ENCODE results near the gene CARS1.

CARS1 gene

DNA sequence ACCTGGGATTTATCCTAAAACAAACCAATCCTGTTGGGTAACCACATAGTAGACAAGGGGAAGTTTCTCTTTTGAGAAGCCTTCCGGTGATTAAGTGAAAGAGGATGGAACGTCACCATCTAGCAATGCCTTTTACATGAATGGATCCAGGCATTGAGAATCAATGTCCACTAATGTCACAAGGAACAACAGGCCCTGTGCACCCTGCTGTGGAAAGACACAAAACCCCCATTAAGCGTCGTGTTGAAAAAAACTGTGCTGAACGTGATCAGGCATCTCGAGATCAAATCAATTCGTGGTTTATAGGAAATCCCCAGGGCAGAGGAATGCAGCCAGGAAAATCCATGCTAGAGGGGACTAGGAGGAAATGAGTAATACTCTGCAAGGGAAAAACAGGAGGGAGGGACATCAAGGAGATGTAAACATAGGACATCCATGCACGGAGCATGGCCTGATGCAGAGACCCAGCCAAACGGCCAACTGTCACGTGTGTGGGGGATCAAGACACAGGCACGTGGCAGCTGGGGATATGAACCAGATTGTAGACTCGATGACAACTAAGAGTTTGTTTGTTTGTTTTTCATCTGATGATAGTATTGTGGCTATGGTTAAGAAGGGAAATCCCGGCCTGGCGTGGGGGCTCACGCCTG is 38.6 kb upstream of the CARS1 start:
- peaks cover 0 to 3% of the 10 kb centered on the region in 2 experiments for H3K4me1 ChIP-seq (ENCODE audit: control insufficient read depth in 1 of 2, insufficient read depth in 1 of 2, low read depth in 1 of 2, low read length in 1 of 2)
- H3K4me3 ChIP-seq (ENCODE audit: low read depth in 1 of 2, low read length in 1 of 2): no peak overlapping the region
- H3K9me3 ChIP-seq: no peaks in the 10 kb centered on the region
- no peaks in the 10 kb centered on the region for H3K27me3 ChIP-seq
- H3K27ac ChIP-seq: no peak overlapping the region
- TF ChIP-seq, protein P1, sequence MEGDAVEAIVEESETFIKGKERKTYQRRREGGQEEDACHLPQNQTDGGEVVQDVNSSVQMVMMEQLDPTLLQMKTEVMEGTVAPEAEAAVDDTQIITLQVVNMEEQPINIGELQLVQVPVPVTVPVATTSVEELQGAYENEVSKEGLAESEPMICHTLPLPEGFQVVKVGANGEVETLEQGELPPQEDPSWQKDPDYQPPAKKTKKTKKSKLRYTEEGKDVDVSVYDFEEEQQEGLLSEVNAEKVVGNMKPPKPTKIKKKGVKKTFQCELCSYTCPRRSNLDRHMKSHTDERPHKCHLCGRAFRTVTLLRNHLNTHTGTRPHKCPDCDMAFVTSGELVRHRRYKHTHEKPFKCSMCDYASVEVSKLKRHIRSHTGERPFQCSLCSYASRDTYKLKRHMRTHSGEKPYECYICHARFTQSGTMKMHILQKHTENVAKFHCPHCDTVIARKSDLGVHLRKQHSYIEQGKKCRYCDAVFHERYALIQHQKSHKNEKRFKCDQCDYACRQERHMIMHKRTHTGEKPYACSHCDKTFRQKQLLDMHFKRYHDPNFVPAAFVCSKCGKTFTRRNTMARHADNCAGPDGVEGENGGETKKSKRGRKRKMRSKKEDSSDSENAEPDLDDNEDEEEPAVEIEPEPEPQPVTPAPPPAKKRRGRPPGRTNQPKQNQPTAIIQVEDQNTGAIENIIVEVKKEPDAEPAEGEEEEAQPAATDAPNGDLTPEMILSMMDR (IDR thresholded peaks at IDR 0.05): no peak
- H3K36me3 ChIP-seq: peaks cover 42% of the 10 kb centered on the region

DNA sequence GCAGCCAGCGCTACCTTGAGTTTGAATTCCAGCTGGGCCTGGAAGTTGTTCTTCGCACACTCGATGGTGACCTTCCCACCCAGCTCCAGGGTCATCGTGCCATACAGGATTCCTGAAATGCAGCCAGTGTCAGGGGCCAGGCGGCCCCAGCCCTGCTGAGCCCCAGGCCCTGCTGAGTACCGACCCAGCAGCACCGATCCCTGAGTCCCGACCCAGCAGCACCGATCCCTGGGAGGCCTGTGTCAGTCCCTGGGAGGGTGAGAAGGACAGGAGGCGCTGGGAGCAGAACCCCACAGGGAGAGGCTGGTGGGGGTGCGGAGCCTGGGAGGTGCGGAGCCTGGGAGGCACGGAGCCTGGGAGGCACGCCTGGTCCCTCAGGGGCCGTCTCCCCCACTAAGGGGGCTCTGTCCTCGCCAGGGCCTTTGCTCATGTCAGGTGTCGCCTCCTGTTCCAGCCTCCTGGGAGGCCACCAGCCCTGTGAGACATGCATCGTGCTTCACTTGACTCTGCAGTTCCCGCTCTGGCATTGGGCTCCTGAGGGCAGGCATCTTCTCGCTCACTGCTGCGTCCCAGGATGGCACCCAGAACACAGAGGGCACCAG is 37.1 kb upstream of the CARS1 start:
- H3K4me1 ChIP-seq (ENCODE audit: control insufficient read depth in 1 of 2, insufficient read depth in 1 of 2, low read depth in 1 of 2, low read length in 1 of 2): peaks cover 0 to 3% of the 10 kb centered on the region in 2 experiments
- TF ChIP-seq, protein P1 (IDR thresholded peaks at IDR 0.05): no peak
- H3K27me3 ChIP-seq: no peaks in the 10 kb centered on the region
- no peak overlapping the region for H3K4me3 ChIP-seq (ENCODE audit: low read depth in 1 of 2, low read length in 1 of 2)
- H3K9me3 ChIP-seq: no peaks in the 10 kb centered on the region
- H3K27ac ChIP-seq: no peak overlapping the region
- H3K36me3 ChIP-seq: peaks cover 46% of the 10 kb centered on the region

DNA sequence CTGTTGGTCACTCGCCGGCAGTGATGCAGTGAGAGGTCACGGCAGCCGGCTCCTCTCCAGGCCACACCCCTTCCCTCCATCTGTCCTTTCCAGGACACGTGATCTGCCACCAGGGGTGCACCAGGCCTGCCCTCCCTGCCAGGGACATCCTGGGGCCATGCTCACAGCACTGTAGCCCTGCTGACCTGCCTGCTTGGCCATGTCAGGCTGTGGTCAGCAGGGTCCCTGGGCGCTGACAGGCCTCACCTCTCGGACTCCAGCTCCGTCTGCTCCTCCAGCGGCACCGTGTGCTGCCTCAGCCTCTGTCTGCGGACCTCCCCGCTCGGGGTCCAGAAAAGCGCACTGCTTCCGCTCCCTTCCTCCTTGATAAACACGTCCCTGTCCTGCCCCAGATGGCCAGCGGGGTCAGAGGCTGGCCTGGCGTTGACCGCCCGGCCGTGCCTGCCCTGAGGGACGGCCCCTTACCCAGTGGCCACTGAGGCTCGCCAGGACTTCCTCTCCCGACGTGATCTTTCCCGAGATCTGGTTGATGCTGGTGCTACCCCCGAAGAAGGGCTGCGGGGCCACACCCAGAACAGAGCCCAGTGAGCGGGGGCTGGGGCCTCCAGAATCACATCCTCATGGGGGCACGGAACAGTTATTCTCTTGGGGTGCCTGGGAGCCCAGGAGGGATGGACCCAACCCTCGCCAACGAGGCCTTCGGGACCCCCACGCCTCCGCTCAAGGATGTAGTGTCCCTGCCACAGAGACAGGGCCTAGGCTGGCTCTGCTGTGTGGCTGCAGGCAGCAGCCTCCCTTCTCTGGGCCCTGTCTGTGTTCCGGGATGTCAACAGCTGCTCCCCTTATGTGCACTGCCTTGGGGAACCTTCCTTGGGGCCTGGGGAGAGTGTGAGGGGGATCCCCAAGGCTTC is 36.3 kb upstream of the CARS1 start:
- no peaks in the 10 kb centered on the region for H3K27me3 ChIP-seq
- H3K27ac ChIP-seq: no peak overlapping the region
- TF ChIP-seq, protein P1 (IDR thresholded peaks at IDR 0.05): no peak
- H3K4me1 ChIP-seq (ENCODE audit: control insufficient read depth in 1 of 2, insufficient read depth in 1 of 2, low read depth in 1 of 2, low read length in 1 of 2): peaks cover 0 to 3% of the 10 kb centered on the region in 2 experiments
- H3K9me3 ChIP-seq: no peaks in the 10 kb centered on the region
- no peak overlapping the region for H3K4me3 ChIP-seq (ENCODE audit: low read depth in 1 of 2, low read length in 1 of 2)
- peaks cover 44% of the 10 kb centered on the region for H3K36me3 ChIP-seq

DNA sequence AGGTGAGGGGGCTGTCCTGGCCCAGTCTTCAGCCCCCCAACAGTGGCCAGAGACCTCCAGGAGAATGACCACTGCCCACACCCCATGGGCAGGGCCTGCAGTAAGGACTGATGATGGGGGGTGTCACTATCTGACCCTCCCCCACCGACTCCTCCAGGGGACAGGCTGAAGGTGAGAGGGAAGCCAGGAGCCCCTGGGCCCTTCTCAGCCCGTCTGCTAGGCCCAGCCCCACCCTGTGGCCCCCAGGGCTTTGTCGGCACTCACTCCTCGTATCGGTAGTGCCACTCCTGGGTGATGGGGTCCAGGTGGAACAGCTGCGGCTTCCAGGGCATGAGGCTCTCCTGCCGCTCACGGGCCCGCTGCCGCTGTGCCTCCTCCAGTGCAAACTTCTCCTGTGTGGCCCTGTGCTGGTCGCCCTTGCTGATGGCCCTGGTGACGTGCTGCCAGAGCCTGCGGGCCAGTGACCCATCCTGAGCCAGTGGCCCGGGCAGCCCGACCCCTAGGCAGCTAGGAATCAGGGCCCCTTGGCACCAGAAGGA is 35.4 kb upstream of the CARS1 start:
- H3K27ac ChIP-seq: no peak overlapping the region
- no peak overlapping the region for H3K4me3 ChIP-seq (ENCODE audit: low read depth in 1 of 2, low read length in 1 of 2)
- H3K9me3 ChIP-seq: no peaks in the 10 kb centered on the region
- H3K36me3 ChIP-seq: peaks cover 53% of the 10 kb centered on the region
- TF ChIP-seq, protein P1 (IDR thresholded peaks at IDR 0.05): no peak
- no peaks in the 10 kb centered on the region for H3K27me3 ChIP-seq
- H3K4me1 ChIP-seq (ENCODE audit: control insufficient read depth in 1 of 2, insufficient read depth in 1 of 2, low read depth in 1 of 2, low read length in 1 of 2): peaks cover 0 to 3% of the 10 kb centered on the region in 2 experiments

DNA sequence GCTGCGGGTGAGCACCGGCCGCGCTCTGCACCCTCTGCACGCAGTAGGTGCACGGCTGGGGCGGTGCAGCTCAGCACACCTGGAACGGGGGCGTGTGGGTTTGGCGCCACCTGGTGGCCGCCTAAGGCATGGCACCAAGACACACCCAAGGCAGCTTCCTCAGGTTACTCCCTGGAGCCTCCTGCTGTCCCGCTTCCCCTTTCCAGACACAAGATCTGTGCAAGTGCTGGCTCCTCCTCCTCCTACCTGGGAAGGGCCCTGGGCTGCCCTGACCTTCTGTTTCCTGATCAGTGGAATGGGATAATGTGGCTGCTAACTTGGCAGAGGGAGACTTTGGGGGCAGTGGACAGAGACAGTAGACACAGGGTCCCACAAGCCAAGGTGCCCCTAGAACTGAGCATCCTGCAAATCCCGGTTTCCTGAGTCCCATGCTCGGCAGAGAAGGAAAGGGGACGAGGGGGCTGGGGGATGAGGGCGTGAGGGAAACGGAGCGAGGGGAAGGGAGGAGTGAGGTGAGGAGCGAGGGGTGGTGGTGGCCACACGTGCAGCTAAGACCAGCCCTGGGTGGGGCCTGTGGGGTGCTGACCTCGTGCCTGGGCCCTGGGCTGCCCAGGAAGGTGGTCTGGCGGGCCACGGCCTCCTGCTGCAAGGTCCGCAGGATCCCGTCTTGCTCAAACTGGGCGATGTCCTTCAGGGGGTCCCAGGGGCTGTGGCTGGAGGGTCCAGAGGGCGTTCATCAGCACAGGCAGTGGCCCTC is 34.8 kb upstream of the CARS1 start:
- H3K4me3 ChIP-seq (ENCODE audit: low read depth in 1 of 2, low read length in 1 of 2): no peak overlapping the region
- peaks cover 58% of the 10 kb centered on the region for H3K36me3 ChIP-seq
- H3K27ac ChIP-seq: no peak overlapping the region
- peaks cover 0 to 3% of the 10 kb centered on the region in 2 experiments for H3K4me1 ChIP-seq (ENCODE audit: control insufficient read depth in 1 of 2, insufficient read depth in 1 of 2, low read depth in 1 of 2, low read length in 1 of 2)
- TF ChIP-seq, protein P1 (IDR thresholded peaks at IDR 0.05): peak; percentile 96
- no peaks in the 10 kb centered on the region for H3K9me3 ChIP-seq
- H3K27me3 ChIP-seq: no peaks in the 10 kb centered on the region
